H1 (cell line): ENCODE results near the gene MRPS27.

ENCODE experiments used
- BRCA1 ChIP-seq: IDR thresholded peaks from 2 replicates; pipeline ENCODE4 v1.6.1; 2012; ENCODE audit warnings: low read depth, low read length, improper control_type of control experiment
- CTCF ChIP-seq, 3 experiments: IDR thresholded peaks; 1 replicate in 2 of 3; 2 replicates in 1 of 3; pipeline versions ENCODE4 v1.5.1 to v1.6.1; 2011; ENCODE audit warnings: low read length in 3 of 3, mild to moderate bottlenecking in 3 of 3, inconsistent platforms in 2 of 3, low read depth in 1 of 3, moderate library complexity in 1 of 3; ENCODE audit not compliant: insufficient read depth in 1 of 3; ENCODE audit errors: control extremely low read depth in 1 of 3
- EZH2 ChIP-seq: fragments of 200-600 bp; sonication (generic); IDR thresholded peaks from 2 replicates; pipeline ENCODE4 v1.7.1; 2012; ENCODE audit warnings: low read depth, mild to moderate bottlenecking, moderate library complexity, low read length, inconsistent platforms; ENCODE audit not compliant: severe bottlenecking
- GABPA ChIP-seq: IDR thresholded peaks from 2 replicates; pipeline ENCODE4 v1.6.1; 2011; ENCODE audit warnings: mild to moderate bottlenecking, low read length, moderate library complexity, borderline replicate concordance; ENCODE audit not compliant: insufficient read depth
- JUND ChIP-seq: IDR thresholded peaks from 2 replicates; pipeline ENCODE4 v1.6.1; 2011; ENCODE audit warnings: mild to moderate bottlenecking, improper control_type of control experiment, low read length
- KDM5A ChIP-seq: fragments of 200-600 bp; IDR thresholded peaks from 2 replicates; pipeline ENCODE4 v1.7.1; 2012; ENCODE audit warnings: mild to moderate bottlenecking, low read length, inconsistent platforms, mixed read lengths
- NRF1 ChIP-seq: IDR thresholded peaks from 2 replicates; pipeline ENCODE4 v1.6.1; 2011; ENCODE audit warnings: mild to moderate bottlenecking, low read depth, low read length, improper control_type of control experiment
- POLR2A ChIP-seq, 2 experiments: IDR thresholded peaks; 1 replicate in 1 of 2; 2 replicates in 1 of 2; pipeline ENCODE4 v1.6.1; 2011; ENCODE audit warnings: low read depth in 2 of 2, low read length in 2 of 2, mild to moderate bottlenecking in 2 of 2; ENCODE audit errors: control extremely low read depth in 1 of 2
- SIN3A ChIP-seq, 2 experiments: IDR thresholded peaks in 1 of 2; conservative IDR thresholded peaks in 1 of 2; 2 replicates each; pipeline ENCODE4 v1.6.1; 2011 to 2012; ENCODE audit warnings: low read length in 2 of 2, improper control_type of control experiment in 1 of 2, low read depth in 1 of 2, mild to moderate bottlenecking in 1 of 2
- SP1 ChIP-seq: IDR thresholded peaks from 2 replicates; pipeline ENCODE4 v1.6.1; 2011; ENCODE audit warnings: low read depth, low read length
- SUZ12 ChIP-seq: fragments of 200-600 bp; sonication (generic); IDR thresholded peaks from 2 replicates; pipeline ENCODE4 v1.6.1; 2012; ENCODE audit warnings: mild to moderate bottlenecking, inconsistent platforms, low read length, moderate library complexity, mixed read lengths
- YY1 ChIP-seq: IDR thresholded peaks from 2 replicates; pipeline ENCODE4 v1.6.1; 2011; ENCODE audit warnings: low read depth, mild to moderate bottlenecking, low read length
- ZNF274 ChIP-seq: IDR thresholded peaks from 2 replicates; pipeline ENCODE4 v1.7.0; 2012; ENCODE audit warnings: low read length, borderline replicate concordance; ENCODE audit errors: extremely low read depth

- TF ChIP-seq NRF1 (no peak), CTCF (IDR thresholded peaks at IDR 0.05; ENCODE audit: control extremely low read depth in 1 of 3, insufficient read depth in 1 of 3, low read depth in 1 of 3, low read length in 3 of 3) (no peak), SP1 (no peak), JUND (no peak), SIN3A (conservative IDR thresholded peaks at IDR 0.05 in 1 of 2, IDR thresholded peaks at IDR 0.05 in 1 of 2; ENCODE audit: low read depth in 1 of 2, low read length in 2 of 2) (no peak), KDM5A (no peak), GABPA (no peak), SUZ12 (no peak), POLR2A (IDR thresholded peaks at IDR 0.05; ENCODE audit: control extremely low read depth in 1 of 2, low read depth in 2 of 2, low read length in 2 of 2) (no peak), BRCA1 (no peak), YY1 (no peak), ZNF274 (no peak), EZH2 (no peak)
Measured at GRCh38 chr5:72235725-72236124, 84.3 kb downstream of the MRPS27 start.
